Mucosa of stomach (tissue), 1 donor: ENCODE measurements around the gene CKAP2L.

Source experiments
- H3K27me3 ChIP-seq: one replicate; pipeline ENCODE4 v1.7.0; 2013; ENCODE audit warnings: mild to moderate bottlenecking, low read length; ENCODE audit not compliant: control insufficient read depth, insufficient read depth
- H3K36me3 ChIP-seq: one replicate; pipeline ENCODE4 v1.7.0; 2013; ENCODE audit warnings: low read length; ENCODE audit not compliant: control insufficient read depth, insufficient read depth
- H3K4me1 ChIP-seq: one replicate; pipeline ENCODE4 v1.7.0; 2013; ENCODE audit warnings: mild to moderate bottlenecking, low read length; ENCODE audit not compliant: control insufficient read depth, insufficient read depth
- H3K4me3 ChIP-seq: one replicate; pipeline ENCODE4 v1.7.0; 2013; ENCODE audit warnings: low read length
- H3K9ac ChIP-seq: one replicate; pipeline ENCODE4 v1.7.0; 2013; ENCODE audit warnings: mild to moderate bottlenecking, low read length, moderate library complexity
- H3K9me3 ChIP-seq: one replicate; pipeline ENCODE4 v1.7.0; 2013; ENCODE audit warnings: mild to moderate bottlenecking, low read length, moderate library complexity; ENCODE audit not compliant: control insufficient read depth
- donor health status: Pancreatic carcinoma.

The CKAP2L gene

GRCh38 chr2:112751451-112752197 lies 12.8 kb downstream of the CKAP2L start:
- H3K27me3 ChIP-seq: no peaks in the 10 kb centered on the region
- no peak overlapping the region for H3K9ac ChIP-seq
- H3K9me3 ChIP-seq: no peaks in the 10 kb centered on the region
- no peak overlapping the region for H3K4me3 ChIP-seq
- peaks cover 3% of the 10 kb centered on the region for H3K4me1 ChIP-seq
- no peaks in the 10 kb centered on the region for H3K36me3 ChIP-seq

DNA sequence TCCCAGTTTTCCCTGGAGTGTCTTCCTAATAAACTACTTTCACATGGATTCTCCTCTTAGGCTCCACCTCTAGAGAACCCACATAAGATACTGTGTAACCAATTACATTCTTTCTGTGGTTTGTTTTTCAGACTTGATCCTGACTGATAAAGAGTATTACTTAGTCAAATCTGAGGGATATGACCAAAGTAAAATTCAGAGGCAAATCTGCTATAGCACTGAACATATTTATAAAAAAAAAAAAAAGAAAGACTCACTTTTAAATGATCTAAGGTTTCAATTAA lies 13.9 kb downstream of the CKAP2L start:
- Histone ChIP-seq H3K9me3 (no peaks in the 10 kb centered on the region), H3K4me3 (no peak overlapping the region), H3K4me1 (peaks cover 3% of the 10 kb centered on the region), H3K27me3 (no peaks in the 10 kb centered on the region), H3K36me3 (no peaks in the 10 kb centered on the region), H3K9ac (no peak overlapping the region)

DNA sequence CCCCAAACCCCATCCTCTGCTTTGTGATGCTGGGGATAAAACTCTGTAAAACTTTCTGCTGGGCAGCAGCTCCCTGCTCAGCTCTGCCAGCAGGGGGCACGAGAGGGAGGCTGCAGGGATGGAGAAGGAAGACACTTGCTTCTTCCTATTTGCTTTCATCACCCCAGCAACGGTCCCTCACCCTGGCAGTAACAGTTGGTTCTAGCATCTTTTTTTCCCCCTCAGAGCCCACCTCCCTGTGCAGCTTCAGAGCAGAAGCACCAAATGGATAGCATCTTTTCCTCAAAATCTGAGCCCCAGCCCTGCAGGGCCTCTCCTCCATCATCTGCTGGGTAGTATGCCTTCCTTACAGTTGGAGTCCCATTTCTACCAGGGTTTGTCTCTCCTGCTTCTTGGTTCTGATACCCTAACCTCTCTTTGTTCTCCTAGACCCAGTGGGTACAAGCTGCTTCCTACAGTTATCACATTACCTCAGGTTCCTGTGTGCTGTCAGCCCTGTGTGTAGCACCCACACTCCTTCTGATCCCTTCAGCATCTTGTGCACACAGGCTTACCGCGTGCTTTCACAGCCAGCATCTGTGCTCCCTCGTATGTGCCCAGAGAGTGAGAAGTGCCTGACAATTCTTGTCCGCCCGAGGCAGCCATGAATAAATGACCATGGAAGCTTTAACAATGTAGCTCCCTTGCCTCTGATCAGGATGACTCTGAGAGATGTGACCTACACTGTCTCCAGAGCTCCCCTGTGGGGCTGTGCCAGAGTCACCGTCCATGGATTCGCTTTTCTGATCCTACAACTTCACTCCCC lies 14.5 kb downstream of the CKAP2L start:
- Histone ChIP-seq H3K36me3 (no peaks in the 10 kb centered on the region), H3K9ac (no peak overlapping the region), H3K4me3 (no peak overlapping the region), H3K27me3 (no peaks in the 10 kb centered on the region), H3K4me1 (peaks cover 3% of the 10 kb centered on the region), H3K9me3 (no peaks in the 10 kb centered on the region)

DNA sequence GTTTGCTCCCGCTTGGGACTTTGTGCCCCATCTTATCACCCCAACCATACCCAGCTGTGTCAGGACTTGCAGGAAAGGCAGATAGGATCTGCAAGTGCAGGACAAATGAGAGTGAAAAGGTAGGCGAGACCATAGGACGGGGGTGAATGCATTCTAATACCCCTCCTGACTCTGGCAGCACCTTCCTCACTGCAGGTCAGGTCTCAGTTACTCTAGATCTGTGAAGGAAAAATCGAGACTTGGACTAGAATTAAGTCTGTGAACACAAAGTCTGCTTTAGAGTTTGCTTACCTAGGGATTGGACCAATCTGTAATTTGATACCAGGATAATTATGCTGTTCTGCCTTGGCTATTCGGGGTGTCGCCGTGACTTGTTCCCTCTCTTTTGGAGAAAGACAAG lies 23.9 kb downstream of the CKAP2L start:
- no peak overlapping the region for H3K4me3 ChIP-seq
- peaks cover 24% of the 10 kb centered on the region for H3K4me1 ChIP-seq
- no peaks in the 10 kb centered on the region for H3K36me3 ChIP-seq
- no peak overlapping the region for H3K9ac ChIP-seq
- H3K27me3 ChIP-seq: no peaks in the 10 kb centered on the region
- no peaks in the 10 kb centered on the region for H3K9me3 ChIP-seq

- H3K27me3 ChIP-seq: no peaks in the 10 kb centered on the region
- peaks cover 24% of the 10 kb centered on the region for H3K4me1 ChIP-seq
- H3K4me3 ChIP-seq: no peak overlapping the region
- no peaks in the 10 kb centered on the region for H3K36me3 ChIP-seq
- H3K9me3 ChIP-seq: no peaks in the 10 kb centered on the region
- H3K9ac ChIP-seq: no peak overlapping the region
Observed at GRCh38 chr2:112737542-112738232, 26.7 kb downstream of the CKAP2L start.

DNA sequence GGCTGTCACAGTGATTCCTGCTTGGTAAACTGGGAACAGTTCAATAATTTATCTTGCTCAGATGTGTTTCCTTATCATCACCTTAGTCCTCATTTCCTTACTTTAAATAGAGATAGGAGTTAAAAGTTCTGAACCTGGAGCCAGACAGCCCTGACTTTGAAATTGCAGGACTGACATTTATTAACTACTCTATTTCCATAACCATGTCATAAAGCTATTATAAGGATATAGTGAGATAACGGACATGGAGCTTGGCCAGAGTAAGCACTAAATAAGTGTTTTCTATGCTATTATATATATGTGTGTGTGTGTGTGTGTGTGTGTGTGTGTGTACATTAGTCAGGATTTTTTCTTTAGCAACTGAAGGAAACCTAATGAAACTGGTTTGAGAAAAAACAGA lies 30.5 kb downstream of the CKAP2L start:
- no peak overlapping the region for H3K9ac ChIP-seq
- H3K4me3 ChIP-seq: no peak overlapping the region
- no peaks in the 10 kb centered on the region for H3K36me3 ChIP-seq
- H3K9me3 ChIP-seq: no peaks in the 10 kb centered on the region
- H3K27me3 ChIP-seq: no peaks in the 10 kb centered on the region
- peaks cover 7% of the 10 kb centered on the region for H3K4me1 ChIP-seq

DNA sequence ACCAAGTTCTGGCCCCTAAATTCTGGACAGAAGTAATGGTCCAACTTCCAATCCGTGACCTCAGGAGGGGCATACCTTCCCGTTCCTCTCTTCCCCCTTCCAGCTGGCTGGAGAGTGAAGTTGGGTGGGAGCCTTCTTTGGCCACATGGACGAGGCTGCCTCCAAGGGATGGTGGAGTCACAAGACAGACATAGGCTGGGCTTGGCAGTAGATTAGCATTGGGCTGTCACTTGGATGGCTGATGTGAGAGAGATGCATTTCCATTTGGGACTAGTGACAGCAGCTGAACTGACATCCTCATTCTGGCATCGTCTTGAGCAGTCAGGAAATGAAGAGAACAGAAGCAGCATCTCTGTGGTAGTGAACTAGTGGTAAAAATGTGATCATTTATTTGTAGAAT lies 31.0 kb downstream of the CKAP2L start:
- H3K36me3 ChIP-seq: no peaks in the 10 kb centered on the region
- H3K4me3 ChIP-seq: no peak overlapping the region
- H3K27me3 ChIP-seq: no peaks in the 10 kb centered on the region
- no peak overlapping the region for H3K9ac ChIP-seq
- peaks cover 7% of the 10 kb centered on the region for H3K4me1 ChIP-seq
- no peaks in the 10 kb centered on the region for H3K9me3 ChIP-seq

DNA sequence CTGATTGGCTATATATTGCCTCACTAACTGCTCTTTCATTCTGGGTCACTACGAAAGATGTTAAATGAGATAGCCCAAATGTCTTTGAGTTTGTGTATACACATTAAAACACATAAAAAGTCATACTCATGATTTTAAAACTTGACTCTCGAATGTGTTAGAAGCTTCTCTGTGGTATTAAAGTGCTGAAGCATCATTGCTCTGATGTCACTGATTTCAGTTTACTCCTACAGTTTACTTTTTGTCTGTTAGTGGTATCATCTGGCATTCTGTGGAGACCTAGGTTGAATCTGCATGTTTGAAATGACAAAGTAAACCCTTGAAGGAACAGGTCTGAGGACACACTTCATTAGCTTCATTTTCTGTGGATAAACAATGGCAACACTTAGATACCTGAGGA lies 32.9 kb downstream of the CKAP2L start:
- H3K36me3 ChIP-seq: no peaks in the 10 kb centered on the region

DNA sequence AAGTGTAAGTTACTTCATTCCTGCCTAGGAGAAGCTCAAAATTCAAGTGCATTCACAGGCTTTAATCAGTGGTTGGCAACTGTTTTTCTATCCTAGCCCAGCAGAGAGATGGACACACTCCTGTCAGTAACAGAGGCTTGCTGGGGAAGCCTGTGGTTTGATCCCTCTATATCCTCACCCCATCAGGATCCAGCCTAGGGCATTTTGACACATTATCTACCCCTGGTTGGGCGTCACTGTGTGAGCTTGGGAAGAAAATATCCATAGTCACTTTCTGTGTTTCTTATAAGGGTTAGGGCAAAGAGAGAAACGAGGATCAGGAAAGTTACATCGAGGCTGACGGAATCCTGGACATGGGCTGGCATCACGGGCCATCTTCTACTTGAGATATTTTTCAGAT lies 33.6 kb downstream of the CKAP2L start:
- Histone ChIP-seq H3K4me3 (no peak overlapping the region), H3K9me3 (no peaks in the 10 kb centered on the region), H3K27me3 (no peaks in the 10 kb centered on the region), H3K4me1 (peaks cover 10% of the 10 kb centered on the region), H3K9ac (no peak overlapping the region), H3K36me3 (no peaks in the 10 kb centered on the region)

More for the DNA sequence above, 32.9 kb downstream of the CKAP2L start:
- H3K9ac ChIP-seq: no peak overlapping the region
- no peaks in the 10 kb centered on the region for H3K9me3 ChIP-seq
- no peak overlapping the region for H3K4me3 ChIP-seq
- H3K4me1 ChIP-seq: peaks cover 7% of the 10 kb centered on the region
- H3K27me3 ChIP-seq: no peaks in the 10 kb centered on the region

DNA sequence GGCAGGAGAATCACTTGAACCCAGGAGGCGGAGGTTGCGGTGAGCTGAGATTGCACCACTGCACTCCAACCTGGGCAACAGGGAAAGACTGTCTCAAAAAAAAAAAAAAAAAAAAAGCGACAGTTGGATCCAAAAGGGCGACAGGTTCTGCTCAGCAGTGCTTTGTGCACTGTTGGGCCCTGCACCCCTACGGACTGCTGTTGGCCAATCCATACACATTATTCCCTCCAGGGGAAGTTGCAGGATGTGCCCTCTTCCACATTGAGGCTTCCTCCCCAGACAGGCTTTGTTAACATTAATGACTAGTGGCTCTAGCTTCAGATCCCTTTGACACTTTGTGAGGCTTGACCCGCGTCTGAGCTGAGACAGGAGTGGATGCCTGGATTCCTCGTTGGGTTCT lies 34.2 kb downstream of the CKAP2L start:
- Histone ChIP-seq H3K27me3 (no peaks in the 10 kb centered on the region), H3K4me3 (no peak overlapping the region), H3K9ac (no peak overlapping the region), H3K4me1 (peaks cover 10% of the 10 kb centered on the region), H3K36me3 (no peaks in the 10 kb centered on the region), H3K9me3 (no peaks in the 10 kb centered on the region)

DNA sequence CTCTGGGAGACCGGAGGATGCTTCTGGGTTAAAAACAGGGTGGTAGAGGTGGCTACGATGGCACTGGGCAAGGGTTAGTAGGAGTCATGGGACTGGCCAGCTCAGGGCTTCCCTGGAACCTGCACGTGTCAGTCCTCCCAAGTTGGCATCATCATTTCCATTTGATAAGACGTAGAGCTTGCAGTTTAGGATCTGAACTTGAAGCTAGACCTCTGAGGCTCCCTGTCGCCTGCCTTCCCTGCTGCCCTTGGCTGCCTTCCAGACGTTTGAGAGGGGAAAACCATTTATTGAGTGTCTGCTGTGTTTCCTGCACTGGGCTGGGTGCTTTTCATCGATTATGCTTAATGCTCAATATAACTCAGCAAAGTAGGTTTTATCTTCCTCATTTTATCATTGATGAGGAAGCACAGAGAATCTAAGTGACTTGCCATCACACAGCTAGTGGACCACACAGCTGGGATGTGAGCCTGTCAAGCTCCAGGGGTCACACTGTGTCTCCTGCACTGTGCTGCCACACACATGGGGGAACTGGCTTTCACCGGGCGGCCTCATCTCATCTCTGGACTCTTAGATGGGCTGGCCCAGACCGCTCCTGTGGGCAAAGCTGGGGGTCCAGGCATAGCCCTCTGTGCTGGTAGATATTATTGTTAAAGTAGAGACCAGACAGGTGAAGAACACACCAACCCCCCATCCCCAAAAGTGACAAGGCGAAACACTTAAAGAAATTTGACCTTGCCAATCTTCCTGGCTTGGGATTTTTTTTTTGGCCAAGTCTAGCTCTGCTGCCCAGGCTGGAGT lies 35.8 kb downstream of the CKAP2L start:
- Histone ChIP-seq H3K4me1 (peaks cover 10% of the 10 kb centered on the region), H3K9ac (no peak overlapping the region), H3K9me3 (no peaks in the 10 kb centered on the region), H3K4me3 (no peak overlapping the region), H3K36me3 (no peaks in the 10 kb centered on the region), H3K27me3 (no peaks in the 10 kb centered on the region)

GRCh38 chr2:112728029-112728362 lies 36.4 kb downstream of the CKAP2L start:
- no peaks in the 10 kb centered on the region for H3K36me3 ChIP-seq
- no peaks in the 10 kb centered on the region for H3K9me3 ChIP-seq
- H3K4me3 ChIP-seq: no peak overlapping the region
- H3K9ac ChIP-seq: no peak overlapping the region
- peaks cover 10% of the 10 kb centered on the region for H3K4me1 ChIP-seq
- H3K27me3 ChIP-seq: no peaks in the 10 kb centered on the region
